Activated CD8-positive, alpha-beta memory T cell treated with anti-CD3 and anti-CD28 coated beads for 1 hour (primary cell): ENCODE results near the gene RPL36AL.
"Not testable (repeated sequence)": the region's sequence is repeated elsewhere in the genome, so short reads cannot be mapped to it uniquely, and the experiment has no call there.

ENCODE experiments used
- DNase-seq, 2 donors: peaks; one replicate each; pipeline ENCODE4 v3.0.0-alpha.2; 2020; ENCODE audit warnings: low read depth in 1 of 2; ENCODE audit errors: extremely low read depth in 1 of 2

RPL36AL gene

DNA sequence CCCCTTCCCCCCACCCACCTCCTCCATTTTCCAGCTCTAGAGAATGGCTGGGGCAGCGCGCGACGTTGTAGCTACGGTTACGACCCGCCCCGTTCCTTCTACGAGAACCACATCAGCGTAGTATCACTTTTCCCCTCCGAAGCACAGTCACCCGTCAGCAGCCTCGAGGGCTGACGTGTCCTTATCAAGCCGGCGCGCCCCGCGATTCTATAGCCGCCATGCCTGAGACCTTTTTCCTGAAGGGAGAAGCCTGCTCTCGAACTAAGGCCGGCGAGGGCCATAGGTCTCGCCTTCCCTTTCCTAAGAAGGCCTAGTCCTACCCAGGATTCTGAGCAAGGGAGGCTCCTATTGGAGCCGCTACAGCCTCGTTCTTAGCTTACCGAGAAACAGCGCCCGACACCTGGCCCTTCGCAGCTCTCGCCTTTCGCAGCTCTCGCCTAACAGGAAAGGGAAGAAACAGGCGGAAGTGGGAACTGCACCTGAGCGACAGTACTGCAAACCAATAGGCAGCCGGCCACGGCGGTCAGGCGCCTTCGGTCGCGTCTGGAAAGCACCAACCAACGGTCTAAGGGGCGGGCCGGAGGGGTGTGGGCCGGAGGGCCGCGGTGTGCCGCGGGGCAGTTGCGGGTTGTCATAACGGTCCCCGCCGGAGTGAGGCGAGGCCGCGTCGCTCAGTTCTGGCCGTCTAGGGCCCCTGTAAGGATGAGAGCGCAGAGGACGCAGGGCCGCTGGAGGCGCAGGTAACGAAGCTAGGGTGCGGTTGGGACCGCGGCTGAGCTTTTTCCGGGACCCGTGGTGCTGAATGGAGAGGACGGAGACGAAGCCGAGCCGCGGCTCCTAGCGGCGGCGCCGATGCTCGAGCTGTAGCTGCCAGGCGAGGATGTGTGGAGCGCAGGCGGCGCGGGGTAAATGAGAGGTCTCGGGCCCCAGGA lies at the start of gene RPL36AL, which contains the start of gene MGAT2:
Gene RPL36AL, minus strand, starts transcription at position 445 of the 932 bp plus-strand sequence. CDS start 1,522 bp downstream, outside the sequence.
Gene MGAT2, plus strand, starts transcription at position 618 of the 932 bp plus-strand sequence. CDS start 470 bp downstream, outside the sequence.
- DNase-seq: peak; percentile 85 to 87

DNA sequence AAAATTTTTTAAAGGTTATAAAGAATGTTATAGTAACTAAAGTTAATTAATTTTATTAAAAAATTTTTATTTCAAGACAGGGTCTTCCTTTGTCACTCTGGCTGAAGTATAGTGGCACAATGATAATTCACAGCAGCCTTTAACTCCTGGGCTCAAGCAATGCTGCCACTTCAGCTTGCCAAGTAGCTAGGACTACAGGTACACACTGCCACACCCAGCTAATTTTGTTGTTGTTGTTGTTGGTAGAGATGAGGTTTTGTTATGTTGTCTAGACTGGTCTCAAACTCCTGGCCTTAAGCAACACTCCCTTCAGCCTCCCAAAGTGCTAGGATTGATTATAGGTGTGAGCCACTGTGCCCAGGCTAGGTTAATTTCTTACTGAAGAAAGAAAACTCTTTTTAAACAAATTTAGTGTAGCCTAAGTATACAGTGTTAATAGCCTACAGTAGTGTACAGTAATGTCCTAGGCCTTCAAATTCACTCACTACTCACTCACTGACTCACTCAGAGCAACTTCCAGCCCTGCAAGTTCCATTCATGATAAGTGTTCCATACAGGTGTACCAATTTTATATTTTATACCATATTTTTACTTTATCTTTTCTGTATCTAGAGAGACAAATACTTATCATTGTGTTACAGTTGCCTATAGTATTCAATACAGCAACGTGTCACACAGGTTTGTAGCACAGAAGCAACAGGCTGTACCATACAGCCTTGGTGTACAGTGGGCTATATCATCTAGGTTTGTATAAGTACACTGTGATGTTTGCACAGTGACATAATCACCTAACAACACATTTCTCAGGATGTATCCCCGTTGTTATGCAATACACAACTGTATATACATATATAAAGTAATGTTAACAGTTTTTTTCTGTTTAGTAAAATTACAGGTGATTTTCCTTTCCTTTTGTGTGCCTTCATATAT lies 39.4 kb upstream of the RPL36AL start:
- no peak for DNase-seq

DNA sequence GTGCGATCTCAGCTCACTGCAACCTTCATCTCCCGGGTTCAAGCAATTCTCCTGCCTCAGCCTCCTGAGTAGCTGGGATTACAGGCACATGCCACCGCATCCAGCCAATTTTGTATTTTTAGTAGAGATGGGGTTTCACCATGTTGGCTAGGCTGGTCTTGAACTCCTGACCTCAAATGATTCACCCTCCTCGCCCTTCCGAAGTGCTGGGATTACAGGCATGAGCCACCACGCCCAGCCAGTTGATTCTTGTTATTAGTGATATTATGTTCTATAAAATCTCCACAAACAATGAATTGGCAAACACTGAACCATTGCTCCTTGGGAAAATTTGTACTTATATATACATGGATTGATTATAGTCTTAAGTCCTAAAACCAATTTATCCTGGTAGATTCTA lies 37.1 kb upstream of the RPL36AL start:
- DNase-seq: not testable (repeated sequence)

DNA sequence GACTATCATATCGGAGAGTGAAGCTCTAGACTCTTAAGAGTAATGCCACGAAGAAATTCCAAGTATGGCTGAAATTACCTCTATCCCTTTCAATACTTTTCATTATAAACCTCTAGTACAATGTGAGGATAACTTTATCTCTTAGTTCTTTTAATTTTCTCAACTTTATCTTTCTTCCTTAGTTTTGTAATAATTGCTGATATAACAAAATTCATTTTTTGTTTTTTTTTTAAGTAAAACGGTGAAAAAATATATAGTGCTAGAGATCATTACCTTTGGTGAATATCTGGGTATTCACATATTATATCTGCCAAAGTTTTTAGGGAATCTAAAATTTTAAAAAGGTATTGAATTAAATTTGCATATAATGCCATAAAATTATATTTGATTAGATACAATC lies 34.1 kb upstream of the RPL36AL start:
- DNase-seq: no peak

DNA sequence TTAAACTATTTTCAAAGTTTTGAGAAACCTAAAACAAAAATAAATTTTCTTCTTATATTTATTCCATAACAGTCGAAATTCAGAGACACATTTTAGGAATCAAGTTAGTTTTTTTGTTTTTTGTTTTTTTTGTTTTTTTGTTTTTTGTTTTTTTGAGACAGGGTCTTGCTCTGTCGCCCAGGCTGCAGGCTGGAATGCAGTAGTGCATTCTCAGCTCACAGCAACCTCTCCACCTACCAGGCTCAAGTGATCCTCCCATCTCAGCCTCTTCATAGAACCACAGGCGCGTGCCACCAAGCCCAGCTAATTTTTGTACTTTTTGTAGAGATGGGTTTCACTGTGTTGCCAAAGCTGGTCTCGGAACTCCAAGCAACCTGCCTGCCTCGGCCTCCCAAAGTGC lies 33.1 kb upstream of the RPL36AL start:
- no peak for DNase-seq

DNA sequence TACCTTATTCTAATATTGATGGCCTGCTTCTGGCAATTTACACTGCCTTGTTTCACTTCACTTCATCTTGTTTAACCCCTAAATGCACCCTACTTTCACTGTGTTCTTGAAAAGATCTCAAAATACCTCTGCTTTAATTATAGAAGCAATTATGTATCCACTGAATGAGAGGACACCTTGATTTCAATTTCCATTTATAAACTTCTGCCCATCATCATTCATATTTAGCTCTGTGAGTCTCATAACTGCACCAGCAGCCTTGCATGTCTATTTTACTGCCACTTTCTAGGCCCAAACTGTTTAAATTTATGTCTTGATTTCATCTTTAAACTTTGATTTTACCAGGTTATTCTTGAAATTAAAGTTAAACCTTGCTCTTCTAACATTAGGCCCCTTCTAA lies 21.7 kb upstream of the RPL36AL start:
- no peak for DNase-seq

DNA sequence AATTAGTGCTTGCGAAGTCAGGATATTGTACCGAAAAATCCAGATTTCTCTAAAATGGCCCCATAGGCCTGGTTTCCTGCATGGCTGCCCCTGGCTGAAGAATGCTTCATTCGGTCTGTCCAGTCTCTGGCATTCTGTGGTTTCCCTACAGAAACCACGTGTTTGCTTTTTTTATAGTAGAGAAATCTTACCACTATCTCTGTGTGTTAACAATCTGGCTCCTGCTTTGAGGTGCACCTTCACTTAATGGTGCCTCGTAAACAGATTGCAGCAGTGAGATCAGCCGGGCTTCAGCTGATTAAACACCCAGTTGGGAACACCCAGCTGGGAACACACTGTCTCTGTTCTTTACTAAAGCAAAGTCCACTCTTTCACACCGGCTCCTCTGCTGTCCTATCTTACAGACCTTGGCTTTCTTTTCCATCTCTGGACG lies 21.3 kb upstream of the RPL36AL start:
- no peak for DNase-seq

DNA sequence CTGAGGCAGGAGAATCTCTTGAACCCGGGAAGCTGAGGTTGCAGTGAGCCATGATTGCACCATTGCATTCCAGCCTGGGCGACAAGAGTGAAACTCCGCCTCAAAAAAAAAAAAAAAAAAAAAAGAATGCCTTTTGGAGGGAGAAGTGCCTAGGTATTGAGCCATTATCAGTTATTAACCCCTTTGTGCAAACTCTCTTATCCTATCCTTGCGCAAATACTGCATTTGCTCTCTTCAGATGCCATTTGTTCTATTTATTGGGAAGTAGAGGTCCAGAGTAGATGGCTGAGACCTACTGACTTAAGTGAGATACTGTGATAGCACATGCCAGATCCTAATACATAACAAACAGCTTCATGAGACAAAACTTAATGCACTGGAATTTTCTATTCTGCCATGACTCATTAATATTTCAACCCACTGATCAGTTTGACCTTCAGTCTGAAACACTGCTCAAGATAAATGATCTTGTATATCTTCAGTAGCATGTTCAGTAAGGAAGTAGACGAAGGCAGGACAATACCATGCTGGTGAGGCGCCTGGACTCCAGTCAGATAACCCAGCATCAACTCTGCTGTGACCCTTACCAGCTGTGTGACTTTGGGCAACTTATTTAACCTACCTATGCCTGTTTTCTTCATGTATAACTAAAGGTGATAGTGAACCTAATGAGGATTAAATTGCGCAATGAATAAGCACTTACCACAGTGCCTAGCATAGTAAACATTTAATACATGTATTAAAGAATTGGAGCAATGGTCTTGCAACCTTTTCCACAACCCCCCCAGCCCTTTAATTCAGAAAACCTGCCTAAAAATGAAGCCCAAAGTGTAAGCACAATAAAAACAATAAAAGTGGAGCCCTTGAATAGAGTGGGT lies 20.4 kb upstream of the RPL36AL start:
- DNase-seq: no peak

DNA sequence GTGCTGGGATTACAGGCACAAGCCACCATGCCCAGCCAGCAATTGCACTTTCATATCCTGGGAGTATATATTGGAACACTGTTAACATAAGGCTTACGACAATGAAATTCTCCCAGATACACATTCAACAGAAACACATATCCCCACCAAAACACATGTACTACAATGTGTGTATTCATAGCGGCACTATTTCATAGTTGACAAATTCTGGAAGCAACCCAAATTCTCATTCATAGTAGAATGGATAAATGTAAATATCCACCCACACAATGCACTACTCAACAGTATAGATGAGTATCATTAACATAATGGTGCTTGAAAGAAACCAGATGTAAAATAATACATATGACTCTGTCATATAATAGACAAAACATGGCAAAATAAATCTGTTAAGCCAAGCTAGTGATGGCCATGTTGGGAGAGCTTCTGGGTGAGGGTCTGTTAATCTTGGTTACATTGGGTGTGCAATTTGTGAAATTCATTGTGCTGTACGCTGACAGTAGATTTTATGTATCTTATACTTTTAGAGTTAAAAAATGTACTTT lies 17.2 kb upstream of the RPL36AL start:
- no peak for DNase-seq

DNA sequence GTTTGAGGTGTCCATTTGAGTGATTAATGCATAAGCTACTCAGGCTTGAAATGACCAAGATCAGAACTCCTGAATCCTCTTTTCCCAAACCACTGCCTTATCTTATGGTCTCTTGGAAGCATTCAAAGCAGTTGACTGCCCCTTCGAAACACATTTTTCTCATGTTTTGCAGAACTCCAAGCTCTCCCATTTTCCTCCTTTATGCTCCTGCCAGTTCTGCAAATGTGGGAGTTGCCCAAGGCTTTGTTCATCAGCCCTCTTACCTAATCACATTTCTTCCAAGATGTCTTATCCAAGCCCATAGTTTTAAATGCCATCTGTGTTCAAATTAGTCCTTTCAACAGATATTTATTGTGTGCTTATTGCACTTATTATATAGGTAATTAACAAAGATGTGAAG lies 16.4 kb upstream of the RPL36AL start:
- no peak for DNase-seq

DNA sequence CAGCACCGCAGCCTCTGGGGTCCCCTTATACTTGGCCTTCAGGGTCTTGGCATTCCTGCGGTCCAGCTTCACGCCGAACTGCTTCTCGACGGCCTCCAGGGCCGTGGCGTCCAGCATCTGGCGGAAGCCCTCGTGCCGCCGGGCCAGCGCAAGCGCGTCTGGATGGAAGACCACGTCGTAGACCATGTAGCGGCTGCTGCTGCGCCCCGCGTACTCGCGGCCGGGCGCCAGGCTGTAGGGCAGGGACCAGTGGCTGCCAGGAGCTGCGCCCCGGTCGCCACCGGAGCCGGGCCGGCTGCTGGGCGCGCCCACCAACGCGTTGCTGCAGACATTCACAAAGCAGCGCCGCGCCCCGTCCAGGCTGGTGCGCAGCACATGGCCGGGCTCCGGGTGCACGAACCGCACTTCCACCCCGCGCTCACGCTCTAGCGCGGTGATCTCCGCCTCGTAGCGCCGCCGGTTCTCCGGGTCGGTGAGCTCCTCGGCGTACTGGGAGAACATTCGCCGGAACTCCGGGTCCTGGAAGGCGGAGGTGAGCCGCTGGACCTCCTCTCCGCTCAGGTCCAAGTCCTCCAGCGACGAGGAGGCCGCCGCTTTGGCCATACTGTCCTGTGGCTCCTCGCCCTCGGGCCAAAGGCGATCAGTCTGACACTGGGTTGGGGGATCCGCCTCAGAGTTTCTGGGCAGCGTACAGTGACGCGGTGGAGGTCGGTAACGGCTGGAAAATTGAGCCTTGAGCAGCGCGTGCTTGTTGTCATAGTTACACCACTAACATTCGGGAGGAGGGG lies 14.3 kb upstream of the RPL36AL start, which contains the start of gene DNAAF2:
Gene DNAAF2, minus strand, starts transcription at position 698 of the 788 bp plus-strand sequence. Its CDS starts 95 bp downstream, at position 603.
- peak; percentile 39 to 51 for DNase-seq

DNA sequence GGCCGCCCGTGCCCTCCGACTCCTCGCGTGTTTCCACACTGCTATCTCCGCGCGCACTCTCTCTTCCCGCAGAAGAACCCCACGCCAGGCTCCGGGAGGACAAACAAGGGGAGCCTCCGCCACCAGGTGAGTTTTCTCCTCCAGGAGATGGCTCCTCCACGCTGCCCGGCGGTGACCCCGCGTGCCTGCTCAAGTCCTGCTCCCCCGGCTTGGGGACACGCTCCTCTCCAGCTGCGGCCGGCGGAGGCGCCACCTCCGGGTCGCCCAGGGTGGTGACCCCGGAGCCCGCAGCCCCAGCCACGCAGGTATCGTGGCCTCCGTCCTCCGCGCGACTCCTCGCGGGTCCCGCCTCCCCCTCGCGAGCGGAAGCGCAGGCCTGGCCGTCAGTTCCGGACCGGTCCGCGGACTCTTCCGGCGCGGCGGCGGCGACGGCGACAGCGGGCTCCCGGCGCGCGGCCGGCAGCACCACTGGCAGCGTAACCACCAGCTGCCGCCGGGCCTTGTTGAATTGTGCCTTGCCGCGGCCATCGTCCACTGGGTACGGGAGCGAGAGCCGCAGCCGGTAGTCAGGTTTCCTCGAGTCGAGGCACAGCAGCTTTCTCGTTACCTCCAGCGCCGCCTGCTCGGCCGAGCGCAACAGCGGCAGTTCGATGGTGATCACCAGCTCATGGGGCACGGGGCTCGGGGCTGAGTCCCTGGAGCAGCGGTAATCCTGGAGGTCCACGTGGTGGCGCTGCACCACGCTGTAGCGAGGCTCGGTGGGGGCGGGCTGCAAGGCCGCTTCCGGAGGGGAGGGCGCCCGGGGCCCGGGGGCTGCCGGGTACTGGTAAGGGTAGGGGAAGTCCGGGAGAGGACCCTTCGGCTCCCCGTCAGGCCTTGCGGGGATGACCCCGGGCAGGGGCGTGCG lies 13.5 kb upstream of the RPL36AL start:
- peak; percentile 80 to 88 for DNase-seq

DNA sequence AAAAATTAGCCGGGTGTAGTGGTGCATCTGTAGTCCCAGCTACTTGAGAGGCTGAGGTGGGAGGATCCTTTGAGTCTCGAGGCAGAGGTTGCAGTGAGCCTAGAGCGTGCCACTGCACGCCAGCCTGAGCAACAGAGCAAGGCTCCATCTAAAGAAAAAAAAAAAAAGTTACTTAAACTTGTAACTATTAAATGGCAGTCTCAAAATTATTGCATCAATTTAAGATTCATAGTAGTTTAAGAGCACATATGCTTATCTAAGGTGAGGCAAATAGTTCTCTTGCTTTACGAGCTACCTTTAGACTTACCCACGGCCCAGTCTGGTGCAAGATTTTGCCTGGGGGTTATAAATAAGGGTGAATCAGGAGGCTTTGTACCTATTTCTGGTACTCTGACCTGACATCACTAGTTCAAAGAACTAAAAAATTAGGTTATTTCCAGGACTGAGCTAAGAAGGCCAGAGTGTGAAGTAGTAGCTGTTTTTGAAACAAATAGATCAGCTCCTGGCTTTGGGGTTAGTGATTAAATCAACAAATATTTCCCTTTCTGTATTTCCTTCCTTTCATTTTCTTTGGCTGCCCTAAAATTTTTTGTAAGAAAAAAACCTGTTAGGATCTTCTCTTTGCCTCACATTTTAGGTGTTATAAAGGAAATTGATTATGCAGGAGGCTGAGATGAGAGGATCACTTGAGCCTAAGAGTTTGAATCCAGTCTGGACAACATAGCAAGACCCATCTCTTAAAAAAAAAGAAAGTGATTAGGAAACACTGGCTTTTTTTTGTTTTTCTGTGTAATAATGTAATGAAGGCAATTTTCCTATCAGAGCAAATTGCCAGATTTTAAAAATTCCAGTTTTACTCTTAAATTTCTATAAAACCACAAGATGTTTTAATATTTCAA lies 3.8 kb upstream of the RPL36AL start:
- no peak for DNase-seq

DNA sequence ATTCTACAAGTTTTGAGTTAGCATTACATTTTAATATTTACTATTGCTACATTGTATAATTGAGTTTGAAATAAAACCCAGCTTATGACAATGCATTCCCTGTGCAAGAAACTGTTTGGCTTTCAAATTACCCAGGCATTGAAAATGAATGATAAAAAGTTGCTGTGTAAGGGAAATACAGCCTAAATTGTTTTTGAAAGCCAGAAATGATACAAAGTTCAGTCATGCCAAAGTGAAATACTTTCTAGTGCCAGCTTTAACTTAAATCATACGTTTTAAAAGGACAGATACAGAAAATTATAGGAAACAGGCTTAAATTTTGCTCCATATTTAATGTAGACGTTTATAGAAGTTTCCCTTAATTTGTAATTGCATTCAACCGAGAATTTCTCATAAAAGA lies 3.0 kb upstream of the RPL36AL start:
- no peak for DNase-seq

DNA sequence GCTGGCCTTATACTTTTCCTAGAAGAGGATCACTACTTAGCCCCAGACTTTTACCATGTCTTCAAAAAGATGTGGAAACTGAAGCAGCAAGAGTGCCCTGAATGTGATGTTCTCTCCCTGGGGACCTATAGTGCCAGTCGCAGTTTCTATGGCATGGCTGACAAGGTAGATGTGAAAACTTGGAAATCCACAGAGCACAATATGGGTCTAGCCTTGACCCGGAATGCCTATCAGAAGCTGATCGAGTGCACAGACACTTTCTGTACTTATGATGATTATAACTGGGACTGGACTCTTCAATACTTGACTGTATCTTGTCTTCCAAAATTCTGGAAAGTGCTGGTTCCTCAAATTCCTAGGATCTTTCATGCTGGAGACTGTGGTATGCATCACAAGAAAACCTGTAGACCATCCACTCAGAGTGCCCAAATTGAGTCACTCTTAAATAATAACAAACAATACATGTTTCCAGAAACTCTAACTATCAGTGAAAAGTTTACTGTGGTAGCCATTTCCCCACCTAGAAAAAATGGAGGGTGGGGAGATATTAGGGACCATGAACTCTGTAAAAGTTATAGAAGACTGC lies 1.7 kb upstream of the RPL36AL start:
- DNase-seq: no peak

DNA sequence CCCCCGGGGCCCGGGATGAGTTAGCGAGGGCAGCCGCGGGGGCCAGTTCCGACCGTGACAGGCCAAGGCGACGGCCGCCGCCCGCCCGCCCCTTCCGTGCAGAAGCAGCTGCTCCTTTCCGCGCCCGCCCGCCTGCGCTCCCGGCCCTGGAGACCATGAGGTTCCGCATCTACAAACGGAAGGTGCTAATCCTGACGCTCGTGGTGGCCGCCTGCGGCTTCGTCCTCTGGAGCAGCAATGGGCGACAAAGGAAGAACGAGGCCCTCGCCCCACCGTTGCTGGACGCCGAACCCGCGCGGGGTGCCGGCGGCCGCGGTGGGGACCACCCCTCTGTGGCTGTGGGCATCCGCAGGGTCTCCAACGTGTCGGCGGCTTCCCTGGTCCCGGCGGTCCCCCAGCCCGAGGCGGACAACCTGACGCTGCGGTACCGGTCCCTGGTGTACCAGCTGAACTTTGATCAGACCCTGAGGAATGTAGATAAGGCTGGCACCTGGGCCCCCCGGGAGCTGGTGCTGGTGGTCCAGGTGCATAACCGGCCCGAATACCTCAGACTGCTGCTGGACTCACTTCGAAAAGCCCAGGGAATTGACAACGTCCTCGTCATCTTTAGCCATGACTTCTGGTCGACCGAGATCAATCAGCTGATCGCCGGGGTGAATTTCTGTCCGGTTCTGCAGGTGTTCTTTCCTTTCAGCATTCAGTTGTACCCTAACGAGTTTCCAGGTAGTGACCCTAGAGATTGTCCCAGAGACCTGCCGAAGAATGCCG lies 872 bp upstream of the RPL36AL start:
- peak in 1 of 2 donors; percentile 32 for DNase-seq
